Panc1 (cell line): ENCODE measurements around the gene KLC1.

ENCODE experiments used
- CTCF ChIP-seq: fragments of 450-650 bp; IDR thresholded peaks from 2 replicates; pipeline ENCODE4 v1.5.1; 2017; ENCODE audit warnings: mild to moderate bottlenecking
- POLR2AphosphoS5 ChIP-seq: IDR thresholded peaks from 2 replicates; pipeline ENCODE4 v1.6.1; 2012; ENCODE audit warnings: mild to moderate bottlenecking, low read depth, low read length, moderate library complexity

GRCh38 chr14:103656756-103657133 is 27.7 kb downstream of the KLC1 start:
- TF ChIP-seq CTCF (no peak), POLR2AphosphoS5 (no peak)
